ENCODE measurements around the gene SDK1. TPM values are rescaled to one million over a fixed set of nuclear protein-coding genes. Genes with fewer than 3 reads are reported as not detected.

The SDK1 gene
- total RNA-seq, 1 experiment from 2014 or later: 9.3 TPM

DNA sequence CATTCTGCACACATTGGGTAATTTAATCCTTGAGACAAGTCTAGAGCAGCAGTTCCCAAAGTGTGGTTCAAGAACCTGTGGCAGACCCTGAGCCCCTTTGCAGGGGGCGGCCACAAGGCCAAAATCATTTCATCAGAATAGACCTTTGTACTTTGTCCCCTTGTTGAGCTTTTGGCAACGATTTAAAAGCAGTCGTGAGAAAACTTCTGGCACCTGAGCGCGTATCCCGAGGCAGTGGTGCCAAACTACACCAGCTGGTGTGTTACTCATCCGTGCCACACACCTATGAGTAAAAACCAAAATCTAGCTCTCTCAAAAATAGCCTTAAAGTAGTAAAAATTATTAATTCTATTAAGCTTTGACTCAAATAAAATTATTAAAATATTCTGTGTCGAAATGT is 306.8 kb downstream of the SDK1 start:
- TF ChIP-seq IRF2 (CRISPR knock-in tag; IDR thresholded peaks at IDR 0.05; ENCODE audit: borderline replicate concordance, low read depth) (no peak), TEAD1 (CRISPR knock-in tag; IDR thresholded peaks at IDR 0.05) (no peak), NR3C1 (CRISPR knock-in tag; conservative IDR thresholded peaks at IDR 0.05; ENCODE audit: low read depth) (no peak), FOXJ3 (CRISPR knock-in tag; IDR thresholded peaks at IDR 0.05; ENCODE audit: borderline replicate concordance) (no peak), GTF2I (CRISPR knock-in tag; conservative IDR thresholded peaks at IDR 0.05) (no peak), CREB1 (CRISPR knock-in tag; IDR thresholded peaks at IDR 0.05) (no peak), ZNF425 (CRISPR knock-in tag; conservative IDR thresholded peaks at IDR 0.05) (no peak), MYBL2 (CRISPR knock-in tag; IDR thresholded peaks at IDR 0.05) (no peak), IRF1 (CRISPR knock-in tag; IDR thresholded peaks at IDR 0.05) (no peak), SMAD4 (CRISPR knock-in tag; IDR thresholded peaks at IDR 0.05) (no peak), TEAD4 (CRISPR knock-in tag; IDR thresholded peaks at IDR 0.05) (no peak), JAZF1 (CRISPR knock-in tag; IDR thresholded peaks at IDR 0.05) (no peak), RELA (CRISPR knock-in tag; IDR thresholded peaks at IDR 0.05; ENCODE audit: borderline replicate concordance) (no peak), ERG (CRISPR knock-in tag; IDR thresholded peaks at IDR 0.05) (no peak), ZNF423 (CRISPR knock-in tag; IDR thresholded peaks at IDR 0.05) (no peak), GRHL2 (CRISPR knock-in tag; IDR thresholded peaks at IDR 0.05; ENCODE audit: insufficient replicate concordance, severe bottlenecking) (no peak), OVOL2 (CRISPR knock-in tag; IDR thresholded peaks at IDR 0.05; ENCODE audit: borderline replicate concordance) (no peak)
- TF ChIP-seq, protein P1, sequence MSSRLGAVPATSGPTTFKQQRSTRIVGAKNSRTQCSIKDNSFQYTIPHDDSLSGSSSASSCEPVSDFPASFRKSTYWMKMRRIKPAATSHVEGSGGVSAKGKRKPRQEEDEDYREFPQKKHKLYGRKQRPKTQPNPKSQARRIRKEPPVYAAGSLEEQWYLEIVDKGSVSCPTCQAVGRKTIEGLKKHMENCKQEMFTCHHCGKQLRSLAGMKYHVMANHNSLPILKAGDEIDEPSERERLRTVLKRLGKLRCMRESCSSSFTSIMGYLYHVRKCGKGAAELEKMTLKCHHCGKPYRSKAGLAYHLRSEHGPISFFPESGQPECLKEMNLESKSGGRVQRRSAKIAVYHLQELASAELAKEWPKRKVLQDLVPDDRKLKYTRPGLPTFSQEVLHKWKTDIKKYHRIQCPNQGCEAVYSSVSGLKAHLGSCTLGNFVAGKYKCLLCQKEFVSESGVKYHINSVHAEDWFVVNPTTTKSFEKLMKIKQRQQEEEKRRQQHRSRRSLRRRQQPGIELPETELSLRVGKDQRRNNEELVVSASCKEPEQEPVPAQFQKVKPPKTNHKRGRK (CRISPR knock-in tag; IDR thresholded peaks at IDR 0.05; ENCODE audit: borderline replicate concordance): no peak
- TF ChIP-seq, protein P2, sequence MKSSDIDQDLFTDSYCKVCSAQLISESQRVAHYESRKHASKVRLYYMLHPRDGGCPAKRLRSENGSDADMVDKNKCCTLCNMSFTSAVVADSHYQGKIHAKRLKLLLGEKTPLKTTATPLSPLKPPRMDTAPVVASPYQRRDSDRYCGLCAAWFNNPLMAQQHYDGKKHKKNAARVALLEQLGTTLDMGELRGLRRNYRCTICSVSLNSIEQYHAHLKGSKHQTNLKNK (CRISPR knock-in tag; IDR thresholded peaks at IDR 0.05): no peak
- H3K36me3 Mint-ChIP-seq: peaks cover 2% of the 10 kb centered on the region; the same call in 1 of the 2 replicates
- ATAC-seq: no peak
- no peak for DNase-seq (ENCODE audit: low spot score)
- H3K4me1 Mint-ChIP-seq: no peaks in the 10 kb centered on the region
- no peak overlapping the region for H3K27ac Mint-ChIP-seq
- no peak overlapping the region for H3K4me3 Mint-ChIP-seq
- ChIA-PET POLR2A (no interaction called here), CTCF (interaction anchor here (1.2 to 1.9 kb wide), 2 partner anchors 64 to 65 kb away, joined by 3 to 7 read pairs; no protein-coding TSS in a partner anchor)
- H3K9me3 Mint-ChIP-seq: peaks cover 9% of the 10 kb centered on the region
- H3K27me3 Mint-ChIP-seq (ENCODE audit: low read depth): no peaks in the 10 kb centered on the region

GRCh38 chr7:3616306-3616705 is 315.3 kb downstream of the SDK1 start:
- H3K4me1 Mint-ChIP-seq: peaks cover 4% of the 10 kb centered on the region; the same call in 1 of the 2 replicates
- DNase-seq (ENCODE audit: low spot score) (no peak), ATAC-seq (no peak)
- no peaks in the 10 kb centered on the region for H3K27me3 Mint-ChIP-seq (ENCODE audit: low read depth)
- H3K27ac Mint-ChIP-seq: no peak overlapping the region
- no peaks in the 10 kb centered on the region for H3K36me3 Mint-ChIP-seq
- POLR2A ChIA-PET: no interaction called here
- peaks cover 10% of the 10 kb centered on the region for H3K9me3 Mint-ChIP-seq
- H3K4me3 Mint-ChIP-seq: no peak overlapping the region
- CTCF ChIA-PET: interaction anchor here (1.2 kb wide), 1 partner anchor 73 kb away, joined by 3 read pairs; no protein-coding TSS in a partner anchor
- TF ChIP-seq ZNF138 (CRISPR knock-in tag; conservative IDR thresholded peaks at IDR 0.05): no peak
- TF ChIP-seq IRF1 (CRISPR knock-in tag; IDR thresholded peaks at IDR 0.05): no peak
- TF ChIP-seq ATF3 (CRISPR knock-in tag; conservative IDR thresholded peaks at IDR 0.05): no peak
- no peak for TF ChIP-seq MLX (CRISPR knock-in tag; IDR thresholded peaks at IDR 0.05)
- TF ChIP-seq, protein P3, sequence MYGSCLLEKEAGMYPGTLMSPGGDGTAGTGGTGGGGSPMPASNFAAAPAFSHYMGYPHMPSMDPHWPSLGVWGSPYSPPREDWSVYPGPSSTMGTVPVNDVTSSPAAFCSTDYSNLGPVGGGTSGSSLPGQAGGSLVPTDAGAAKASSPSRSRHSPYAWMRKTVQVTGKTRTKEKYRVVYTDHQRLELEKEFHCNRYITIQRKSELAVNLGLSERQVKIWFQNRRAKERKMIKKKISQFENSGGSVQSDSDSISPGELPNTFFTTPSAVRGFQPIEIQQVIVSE (CRISPR knock-in tag; IDR thresholded peaks at IDR 0.05; ENCODE audit: borderline replicate concordance): no peak
- TF ChIP-seq, protein P4, sequence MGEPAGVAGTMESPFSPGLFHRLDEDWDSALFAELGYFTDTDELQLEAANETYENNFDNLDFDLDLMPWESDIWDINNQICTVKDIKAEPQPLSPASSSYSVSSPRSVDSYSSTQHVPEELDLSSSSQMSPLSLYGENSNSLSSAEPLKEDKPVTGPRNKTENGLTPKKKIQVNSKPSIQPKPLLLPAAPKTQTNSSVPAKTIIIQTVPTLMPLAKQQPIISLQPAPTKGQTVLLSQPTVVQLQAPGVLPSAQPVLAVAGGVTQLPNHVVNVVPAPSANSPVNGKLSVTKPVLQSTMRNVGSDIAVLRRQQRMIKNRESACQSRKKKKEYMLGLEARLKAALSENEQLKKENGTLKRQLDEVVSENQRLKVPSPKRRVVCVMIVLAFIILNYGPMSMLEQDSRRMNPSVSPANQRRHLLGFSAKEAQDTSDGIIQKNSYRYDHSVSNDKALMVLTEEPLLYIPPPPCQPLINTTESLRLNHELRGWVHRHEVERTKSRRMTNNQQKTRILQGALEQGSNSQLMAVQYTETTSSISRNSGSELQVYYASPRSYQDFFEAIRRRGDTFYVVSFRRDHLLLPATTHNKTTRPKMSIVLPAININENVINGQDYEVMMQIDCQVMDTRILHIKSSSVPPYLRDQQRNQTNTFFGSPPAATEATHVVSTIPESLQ (CRISPR knock-in tag; IDR thresholded peaks at IDR 0.05): no peak
- no peak for TF ChIP-seq ZNF671 (CRISPR knock-in tag; IDR thresholded peaks at IDR 0.05)

All from WTC11 (cell line).